Muscle layer of colon (tissue), 2 donors: Measurements from ENCODE around the gene TESPA1.

Source experiments
- H3K27ac ChIP-seq: one replicate; pipeline ENCODE4 v1.7.0; 2013; ENCODE audit warnings: low read depth, mild to moderate bottlenecking, low read length, moderate library complexity
- H3K27me3 ChIP-seq, 2 donors: one replicate each; pipeline ENCODE4 v1.7.0; 2013; ENCODE audit warnings: low read length in 2 of 2, mild to moderate bottlenecking in 2 of 2; ENCODE audit not compliant: insufficient read depth in 2 of 2, control insufficient read depth in 1 of 2
- H3K36me3 ChIP-seq: one replicate; pipeline ENCODE4 v1.7.0; 2013; ENCODE audit warnings: mild to moderate bottlenecking, low read length; ENCODE audit not compliant: insufficient read depth
- H3K4me1 ChIP-seq: one replicate; pipeline ENCODE4 v1.7.0; 2013; ENCODE audit warnings: mild to moderate bottlenecking, low read length; ENCODE audit not compliant: insufficient read depth
- H3K4me3 ChIP-seq, 2 donors: one replicate each; pipeline ENCODE4 v1.7.0; 2013; ENCODE audit warnings: low read length in 2 of 2, low read depth in 1 of 2, mild to moderate bottlenecking in 1 of 2, moderate library complexity in 1 of 2
- H3K9ac ChIP-seq: one replicate; pipeline ENCODE4 v1.7.0; 2013; ENCODE audit warnings: low read length
- H3K9me3 ChIP-seq: one replicate; pipeline ENCODE4 v1.7.0; 2013; ENCODE audit warnings: mild to moderate bottlenecking, low read length
- donor health status: abdominal sarcoma.
- donor health status: Adenocarcinoma of cecum.

TESPA1 gene, protein sequence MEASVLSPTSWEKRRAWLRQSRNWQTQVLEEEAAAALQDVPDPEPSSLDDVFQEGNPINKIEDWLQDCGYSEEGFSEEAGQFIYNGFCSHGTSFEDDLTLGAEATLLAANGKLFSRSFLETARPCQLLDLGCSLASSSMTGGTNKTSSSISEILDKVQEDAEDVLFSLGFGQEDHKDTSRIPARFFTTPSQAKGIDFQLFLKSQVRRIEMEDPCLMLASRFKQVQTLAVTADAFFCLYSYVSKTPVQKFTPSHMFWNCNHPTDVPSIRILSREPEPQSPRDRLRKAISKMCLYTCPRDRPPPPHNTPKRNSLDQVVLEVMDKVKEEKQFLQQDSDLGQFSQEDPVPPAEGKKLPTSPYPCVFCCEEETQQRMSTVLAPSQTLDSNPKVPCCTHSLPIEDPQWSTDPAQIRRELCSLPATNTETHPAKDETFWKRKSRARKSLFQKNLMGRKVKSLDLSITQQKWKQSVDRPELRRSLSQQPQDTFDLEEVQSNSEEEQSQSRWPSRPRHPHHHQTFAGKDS

DNA sequence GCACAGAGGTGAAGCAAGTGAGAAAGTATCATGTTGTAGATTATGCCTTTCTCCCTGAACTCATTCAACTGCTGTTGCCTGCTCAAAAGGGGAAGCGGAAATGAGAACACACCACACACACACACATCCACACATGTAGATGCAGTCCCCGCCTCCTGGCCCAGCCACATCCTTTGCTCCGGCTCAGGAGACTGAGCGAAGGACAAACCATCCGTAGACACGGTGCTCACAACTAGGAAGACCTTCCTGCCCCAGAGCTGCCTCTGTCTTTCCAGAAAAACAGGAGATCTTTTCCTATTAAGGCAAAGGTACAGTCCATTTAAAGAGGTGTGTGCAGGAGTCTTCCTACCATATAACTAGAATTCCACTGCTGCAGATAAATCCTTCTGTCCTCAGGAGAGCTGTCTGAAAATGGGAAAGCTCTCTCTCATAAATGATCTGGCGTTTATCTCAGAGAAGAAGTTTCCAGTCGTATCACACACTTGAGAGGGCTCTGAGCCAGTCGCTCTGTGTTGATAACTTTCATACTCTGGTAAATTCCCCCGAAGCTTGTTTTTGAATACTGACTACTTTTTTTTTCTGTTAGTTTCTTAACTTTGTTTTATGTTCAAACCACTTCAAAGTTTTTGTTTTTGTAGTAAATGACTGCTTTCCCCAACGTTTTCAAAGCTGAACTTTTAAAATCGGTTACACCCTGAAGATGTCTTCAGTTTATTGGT lies at the start of gene TESPA1:
TSS of gene TESPA1 (minus strand) at position 105 of the 719 bp plus-strand sequence. CDS start 10,200 bp downstream, outside the sequence.
- no peak within 1 kb of the TSS for H3K27ac ChIP-seq
- H3K9me3 ChIP-seq: no peaks in the 10 kb centered on the region
- no peak within 1 kb of the TSS for H3K4me3 ChIP-seq
- H3K36me3 ChIP-seq: no peaks in the 10 kb centered on the region
- H3K4me1 ChIP-seq: no peaks in the 10 kb centered on the region
- H3K27me3 ChIP-seq: no peaks in the 10 kb centered on the region
- H3K9ac ChIP-seq: no peak within 1 kb of the TSS

DNA sequence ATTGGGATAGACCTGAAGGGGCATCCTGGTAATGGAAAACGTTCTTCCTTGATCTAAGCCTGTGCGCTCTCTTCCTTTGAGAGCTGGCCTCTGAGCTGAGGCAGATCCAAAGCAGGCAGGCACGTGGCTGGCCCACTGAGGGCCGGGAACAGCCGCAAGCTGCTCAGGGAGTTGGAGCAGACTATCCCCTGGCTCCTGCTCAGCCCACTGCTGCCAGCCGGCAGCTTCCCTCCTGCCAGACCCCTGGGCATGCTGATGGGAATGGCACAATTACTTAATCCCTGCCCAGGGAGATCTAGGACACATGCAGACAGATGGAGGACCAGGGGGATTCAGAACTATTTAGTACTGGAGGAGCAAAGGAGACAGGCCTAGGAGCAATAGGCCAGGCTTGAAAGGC lies 49.7 kb upstream of the TESPA1 start:
- no peaks in the 10 kb centered on the region for H3K36me3 ChIP-seq
- H3K27me3 ChIP-seq: no peaks in the 10 kb centered on the region
- H3K4me1 ChIP-seq: no peaks in the 10 kb centered on the region
- no peaks in the 10 kb centered on the region for H3K9me3 ChIP-seq
- H3K4me3 ChIP-seq: no peak overlapping the region
- no peak overlapping the region for H3K9ac ChIP-seq
- H3K27ac ChIP-seq: no peak overlapping the region

DNA sequence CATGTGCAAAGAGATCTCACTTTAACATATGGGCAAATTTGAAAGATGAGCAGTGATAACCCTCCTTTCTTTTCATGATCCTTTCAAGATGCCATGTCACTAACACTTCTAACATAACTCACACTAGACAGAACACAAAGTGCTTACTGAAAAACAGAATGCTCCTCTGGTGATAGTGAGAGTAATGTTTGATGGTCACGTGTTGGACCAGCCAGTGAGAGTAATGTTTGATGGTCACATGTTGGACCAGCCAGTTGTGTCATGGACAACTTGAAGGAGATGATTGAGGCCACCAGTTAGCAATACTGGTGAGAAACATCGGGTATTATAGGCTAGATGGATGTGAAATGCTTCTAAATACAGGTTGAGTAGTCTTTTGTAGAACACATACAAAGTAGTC lies 40.9 kb upstream of the TESPA1 start:
- Histone ChIP-seq H3K36me3 (no peaks in the 10 kb centered on the region), H3K27ac (no peak overlapping the region), H3K4me3 (no peak overlapping the region), H3K4me1 (no peaks in the 10 kb centered on the region), H3K9ac (no peak overlapping the region), H3K9me3 (no peaks in the 10 kb centered on the region), H3K27me3 (no peaks in the 10 kb centered on the region)

DNA sequence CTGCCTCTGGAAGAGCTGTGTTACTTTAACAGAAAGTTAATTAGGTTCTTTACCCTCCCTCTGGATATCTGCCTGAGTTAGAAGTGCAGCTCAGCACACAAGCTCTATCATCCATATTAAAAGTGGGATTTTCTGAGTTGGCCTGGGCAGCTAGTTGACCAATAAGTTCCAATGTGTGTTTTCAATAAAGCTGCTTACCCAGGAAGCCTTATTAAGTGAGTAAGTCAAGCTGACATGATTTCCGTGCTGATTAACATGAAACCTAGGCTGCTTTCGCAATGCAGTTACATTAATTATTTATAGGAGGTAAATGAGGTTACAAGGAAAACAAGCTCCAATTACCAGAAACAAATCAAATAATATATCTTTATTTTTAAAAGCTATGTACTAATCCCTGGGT lies 40.0 kb upstream of the TESPA1 start:
- no peaks in the 10 kb centered on the region for H3K27me3 ChIP-seq

DNA sequence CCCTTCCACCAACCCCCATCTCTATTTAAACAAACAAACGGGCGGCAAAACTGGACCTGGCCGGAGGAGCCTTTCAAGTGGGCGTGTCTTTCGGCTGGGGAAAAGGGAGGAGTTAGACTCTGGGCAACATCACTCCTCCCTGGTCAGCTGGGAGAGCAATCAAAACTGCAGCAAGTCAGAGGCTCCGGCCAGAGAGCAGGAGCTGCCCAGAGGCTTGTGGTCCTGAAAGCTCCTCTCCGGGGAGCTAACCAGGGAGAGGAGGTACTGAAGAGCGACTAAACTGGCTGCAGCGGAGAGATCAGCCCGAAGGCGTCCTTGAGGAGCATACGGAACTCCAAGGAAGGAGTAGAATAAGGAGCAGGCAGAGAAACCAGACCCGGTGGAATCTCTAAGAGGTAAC lies 35.2 kb upstream of the TESPA1 start, which contains the start of gene NEUROD4:
TSS of gene NEUROD4 (plus strand) at position 191 of the 400 bp plus-strand sequence. CDS start 6,466 bp downstream, outside the sequence.
- no peaks in the 10 kb centered on the region for H3K9me3 ChIP-seq
- H3K27ac ChIP-seq: no peak within 1 kb of the TSS
- H3K4me3 ChIP-seq: no peak within 1 kb of the TSS
- H3K4me1 ChIP-seq: no peaks in the 10 kb centered on the region
- no peak within 1 kb of the TSS for H3K9ac ChIP-seq
- no peaks in the 10 kb centered on the region for H3K27me3 ChIP-seq
- no peaks in the 10 kb centered on the region for H3K36me3 ChIP-seq

More for the DNA sequence above, 40.0 kb upstream of the TESPA1 start:
- Histone ChIP-seq H3K4me3 (no peak overlapping the region), H3K4me1 (no peaks in the 10 kb centered on the region), H3K9ac (no peak overlapping the region), H3K9me3 (no peaks in the 10 kb centered on the region), H3K36me3 (no peaks in the 10 kb centered on the region), H3K27ac (no peak overlapping the region)

DNA sequence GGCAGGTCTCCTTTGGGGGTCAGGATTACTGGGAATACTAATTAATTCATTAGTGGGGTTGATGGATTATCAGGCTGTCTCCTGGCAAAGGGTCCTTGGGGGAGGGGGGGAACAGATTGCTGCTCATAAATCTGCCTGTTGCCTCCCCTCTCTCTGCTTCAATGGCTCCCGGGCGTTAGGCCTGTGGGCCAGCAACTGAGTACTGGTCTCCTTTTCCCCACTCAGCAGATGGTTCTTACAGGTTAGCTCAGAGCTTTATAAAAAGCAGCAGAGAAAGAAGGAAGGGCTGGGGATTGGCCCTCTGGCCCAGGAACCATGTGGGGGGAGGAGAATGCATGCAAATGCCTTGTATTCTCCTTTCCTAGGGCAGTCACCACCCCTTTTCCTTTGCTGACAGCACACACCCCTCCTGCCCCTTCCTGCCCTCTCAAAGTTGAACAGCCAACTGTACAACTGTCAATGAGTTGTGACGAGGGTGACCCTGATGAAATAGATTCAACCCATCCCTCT lies 32.9 kb upstream of the TESPA1 start:
- no peak overlapping the region for H3K27ac ChIP-seq
- H3K4me3 ChIP-seq: no peak overlapping the region
- H3K9ac ChIP-seq: no peak overlapping the region
- H3K27me3 ChIP-seq: no peaks in the 10 kb centered on the region
- no peaks in the 10 kb centered on the region for H3K36me3 ChIP-seq
- no peaks in the 10 kb centered on the region for H3K4me1 ChIP-seq
- no peaks in the 10 kb centered on the region for H3K9me3 ChIP-seq

DNA sequence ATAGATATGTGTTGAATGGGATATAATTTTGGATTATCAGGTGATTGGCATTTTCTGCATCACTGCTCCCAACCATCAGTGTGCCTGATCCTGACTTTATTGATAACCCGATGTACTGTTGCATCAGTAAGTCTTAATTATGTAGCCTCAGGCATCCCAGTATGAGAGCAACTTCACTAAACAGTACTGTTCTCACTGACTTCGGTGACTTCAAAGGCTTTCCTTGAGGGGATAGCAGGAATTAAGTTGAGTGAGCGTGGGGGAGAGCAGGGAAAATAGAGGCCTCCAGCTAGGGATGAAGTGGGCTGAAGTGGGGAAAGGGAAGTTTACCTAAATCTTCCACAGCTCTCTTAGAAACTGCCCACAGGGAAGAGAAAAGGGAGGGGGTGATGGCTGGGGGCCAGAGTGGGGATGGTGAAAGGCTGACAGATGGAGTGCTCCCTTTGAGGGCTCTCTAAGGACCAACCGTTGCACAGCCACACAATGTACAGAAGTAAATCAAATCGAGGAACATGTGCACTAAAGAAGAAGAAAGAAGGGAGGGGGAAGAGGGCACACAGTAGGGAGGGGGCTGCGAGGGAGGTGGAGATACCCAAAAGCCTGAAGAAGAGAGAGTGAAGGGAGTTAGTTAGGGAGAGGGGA lies 24.5 kb upstream of the TESPA1 start:
- Histone ChIP-seq H3K36me3 (no peaks in the 10 kb centered on the region), H3K9ac (no peak overlapping the region)

DNA sequence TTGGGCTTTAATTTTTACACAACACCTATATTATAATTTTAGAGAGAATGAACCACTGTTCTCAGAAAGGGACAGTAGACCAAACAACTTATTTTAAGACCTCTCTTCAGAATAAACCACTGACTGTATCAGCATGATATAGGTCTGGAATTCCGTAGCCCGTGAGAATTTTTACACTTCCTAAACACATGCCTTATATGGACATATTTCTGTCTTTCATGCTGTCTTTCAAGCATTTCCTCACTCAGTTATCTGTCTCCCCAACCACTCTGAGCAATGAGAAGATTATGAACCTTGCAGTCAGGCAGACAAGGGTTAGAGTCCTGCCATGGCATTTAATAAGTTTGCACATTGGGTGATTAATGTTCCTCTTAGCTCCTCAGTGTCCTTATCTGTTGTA lies 17.8 kb upstream of the TESPA1 start:
- Histone ChIP-seq H3K27ac (no peak overlapping the region), H3K4me3 (no peak overlapping the region), H3K36me3 (no peaks in the 10 kb centered on the region), H3K9ac (no peak overlapping the region), H3K9me3 (no peaks in the 10 kb centered on the region), H3K4me1 (no peaks in the 10 kb centered on the region), H3K27me3 (no peaks in the 10 kb centered on the region)

More for the DNA sequence above, 24.5 kb upstream of the TESPA1 start:
- Histone ChIP-seq H3K9me3 (no peaks in the 10 kb centered on the region), H3K4me1 (no peaks in the 10 kb centered on the region), H3K27me3 (no peaks in the 10 kb centered on the region), H3K27ac (no peak overlapping the region), H3K4me3 (no peak overlapping the region)

DNA sequence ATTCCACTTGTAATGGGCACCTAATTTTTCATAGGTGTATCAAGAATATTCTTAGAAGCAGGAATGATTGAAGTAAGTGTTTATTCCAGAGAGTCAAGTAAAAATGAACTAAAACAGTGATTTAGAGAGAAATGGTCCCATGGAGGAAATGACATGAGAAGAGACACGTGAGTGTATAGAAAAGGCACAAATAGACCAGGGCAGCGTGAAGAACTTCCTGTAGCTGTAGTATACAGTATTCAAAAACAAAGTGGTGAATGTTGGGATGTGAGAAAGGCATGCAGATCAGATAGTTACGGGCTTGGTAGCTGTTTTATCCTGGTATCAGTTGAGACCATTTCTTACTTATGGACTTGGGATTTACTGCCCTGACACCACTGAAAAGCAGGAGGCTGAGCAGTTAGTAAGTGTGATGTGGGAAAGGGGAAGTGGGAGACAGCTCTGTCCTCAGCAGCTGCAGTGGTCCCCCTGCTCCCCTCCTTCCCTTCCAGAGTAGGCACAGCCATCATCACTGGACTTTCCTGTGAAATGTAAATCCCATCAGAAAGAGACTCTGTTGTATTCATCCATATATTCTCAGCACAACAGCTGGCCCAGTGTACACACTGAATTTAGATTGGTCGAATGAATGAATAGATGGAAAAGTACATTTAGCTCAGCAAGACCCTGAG lies 16.8 kb upstream of the TESPA1 start:
- Histone ChIP-seq H3K9me3 (no peaks in the 10 kb centered on the region), H3K4me1 (no peaks in the 10 kb centered on the region), H3K4me3 (no peak overlapping the region), H3K9ac (no peak overlapping the region), H3K36me3 (no peaks in the 10 kb centered on the region), H3K27ac (no peak overlapping the region), H3K27me3 (no peaks in the 10 kb centered on the region)

DNA sequence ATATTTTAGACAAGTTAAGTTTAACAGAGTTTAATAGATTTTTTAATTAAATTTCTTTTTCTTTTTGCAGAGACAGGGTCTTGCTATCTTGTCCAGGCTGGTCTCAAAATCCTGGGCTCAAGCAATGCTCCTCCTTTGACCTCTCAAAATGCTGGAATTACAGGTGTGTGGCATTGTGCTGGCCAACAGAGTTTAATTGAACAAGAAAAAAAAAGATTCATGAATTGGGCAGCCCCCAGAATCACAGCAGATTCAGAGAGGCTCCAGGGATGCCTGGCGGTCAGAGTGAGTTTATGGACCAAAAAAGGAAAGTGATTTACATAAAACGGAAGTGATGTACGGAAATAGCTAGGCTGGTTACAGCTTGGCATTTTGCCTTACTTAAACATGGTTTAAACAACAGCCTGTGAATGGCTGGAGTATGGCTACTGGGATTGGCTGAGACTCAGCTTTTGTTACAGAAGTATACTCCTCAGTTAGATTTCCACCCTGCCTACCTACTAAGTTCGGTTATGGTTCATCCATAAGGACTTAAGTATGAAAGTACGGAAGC lies 14.5 kb upstream of the TESPA1 start:
- no peak overlapping the region for H3K4me3 ChIP-seq
- H3K9me3 ChIP-seq: no peaks in the 10 kb centered on the region
- H3K36me3 ChIP-seq: no peaks in the 10 kb centered on the region
- H3K27ac ChIP-seq: no peak overlapping the region
- H3K27me3 ChIP-seq: no peaks in the 10 kb centered on the region
- H3K4me1 ChIP-seq: no peaks in the 10 kb centered on the region
- H3K9ac ChIP-seq: no peak overlapping the region
